ENCODE measurements around the gene TMEM119. TPM values are rescaled to one million over a fixed set of nuclear protein-coding genes. Genes with fewer than 3 reads are reported as not detected.

The TMEM119 gene
- total and polyA plus RNA-seq, 2 of the 13 experiments (the other 11 are each of a cell fraction or from before 2014, with no cell fraction given), result not detected

DNA sequence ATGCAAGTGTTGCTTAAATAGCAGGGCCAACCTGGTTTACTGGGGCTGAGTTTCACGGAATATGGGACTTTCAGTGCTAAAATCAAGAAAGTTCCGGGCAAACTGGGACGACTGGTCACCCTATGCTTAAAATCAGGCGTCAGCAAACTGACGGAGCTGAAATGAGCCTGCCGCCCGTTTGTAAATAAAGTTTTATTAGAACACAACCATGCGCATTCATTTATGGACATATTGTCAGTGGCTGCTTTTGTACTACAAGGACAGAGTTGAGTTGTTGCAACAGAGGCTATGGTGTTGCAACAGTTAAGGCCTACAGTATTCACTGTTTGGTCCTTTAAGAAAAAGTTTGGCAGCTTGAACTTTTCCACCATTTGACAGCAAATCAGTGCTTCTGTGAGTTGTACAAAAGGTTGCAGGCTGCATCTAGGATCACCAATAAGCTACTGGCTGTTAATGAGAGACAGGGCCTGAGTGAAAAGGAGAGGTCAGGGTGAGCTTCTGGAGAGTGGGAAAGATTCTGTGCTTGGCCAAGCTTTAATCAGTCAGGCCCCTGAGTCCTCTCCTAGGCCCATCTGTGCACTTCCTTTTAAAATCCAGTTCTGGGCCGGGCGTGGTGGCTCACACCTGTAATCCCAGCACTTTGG lies 22.5 kb upstream of the TMEM119 start (continued):
- no peak for TF ChIP-seq SRSF9 (IDR thresholded peaks at IDR 0.05; ENCODE audit: borderline replicate concordance, insufficient read depth, low read depth, low read length, poor library complexity, severe bottlenecking)
- no peak for TF ChIP-seq SRY (CRISPR knock-in tag; IDR thresholded peaks at IDR 0.05)
- no peak for TF ChIP-seq PHF8 (CRISPR knock-in tag; IDR thresholded peaks at IDR 0.05)
- TF ChIP-seq PHF5A (CRISPR knock-in tag; IDR thresholded peaks at IDR 0.05; ENCODE audit: low read depth, unreplicated experiment), result no peak
- no peak for TF ChIP-seq CENPX (CRISPR knock-in tag; IDR thresholded peaks at IDR 0.05)
- no peak for TF ChIP-seq CHD2 (IDR thresholded peaks at IDR 0.05; ENCODE audit: low read depth, low read length)
- TF ChIP-seq TMF1 (CRISPR knock-in tag; IDR thresholded peaks at IDR 0.05; ENCODE audit: low read depth), result no peak
- peak; percentile 21; the same call in 1 of the 2 replicates for TF ChIP-seq ATF1 (CRISPR knock-in tag; IDR thresholded peaks at IDR 0.05)
- TF ChIP-seq, protein P1, sequence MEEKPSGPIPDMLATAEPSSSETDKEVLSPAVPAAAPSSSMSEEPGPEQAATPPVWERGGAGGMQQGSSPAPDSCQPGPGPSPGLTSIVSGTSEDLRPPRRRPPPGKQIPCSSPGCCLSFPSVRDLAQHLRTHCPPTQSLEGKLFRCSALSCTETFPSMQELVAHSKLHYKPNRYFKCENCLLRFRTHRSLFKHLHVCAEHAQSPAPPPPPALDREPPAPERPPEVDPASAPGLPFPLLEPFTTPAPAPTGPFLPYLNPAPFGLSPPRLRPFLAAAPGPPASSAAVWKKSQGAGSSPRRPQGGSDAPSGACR (CRISPR knock-in tag; IDR thresholded peaks at IDR 0.05), result no peak
- TF ChIP-seq, protein P2, sequence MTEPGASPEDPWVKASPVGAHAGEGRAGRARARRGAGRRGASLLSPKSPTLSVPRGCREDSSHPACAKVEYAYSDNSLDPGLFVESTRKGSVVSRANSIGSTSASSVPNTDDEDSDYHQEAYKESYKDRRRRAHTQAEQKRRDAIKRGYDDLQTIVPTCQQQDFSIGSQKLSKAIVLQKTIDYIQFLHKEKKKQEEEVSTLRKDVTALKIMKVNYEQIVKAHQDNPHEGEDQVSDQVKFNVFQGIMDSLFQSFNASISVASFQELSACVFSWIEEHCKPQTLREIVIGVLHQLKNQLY (CRISPR knock-in tag; IDR thresholded peaks at IDR 0.05), result no peak
- TF ChIP-seq LCORL (IDR thresholded peaks at IDR 0.05), result no peak
- 0 out of 2 replicates have a peak, but pooled peaks have one; percentile 25 for TF ChIP-seq LCORL (CRISPR knock-in tag; IDR thresholded peaks at IDR 0.05)
- TF ChIP-seq, protein P3, sequence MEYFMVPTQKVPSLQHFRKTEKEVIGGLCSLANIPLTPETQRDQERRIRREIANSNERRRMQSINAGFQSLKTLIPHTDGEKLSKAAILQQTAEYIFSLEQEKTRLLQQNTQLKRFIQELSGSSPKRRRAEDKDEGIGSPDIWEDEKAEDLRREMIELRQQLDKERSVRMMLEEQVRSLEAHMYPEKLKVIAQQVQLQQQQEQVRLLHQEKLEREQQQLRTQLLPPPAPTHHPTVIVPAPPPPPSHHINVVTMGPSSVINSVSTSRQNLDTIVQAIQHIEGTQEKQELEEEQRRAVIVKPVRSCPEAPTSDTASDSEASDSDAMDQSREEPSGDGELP (IDR thresholded peaks at IDR 0.05; ENCODE audit: borderline replicate concordance, low read depth), result no peak
- TF ChIP-seq FOXO1 (CRISPR knock-in tag; IDR thresholded peaks at IDR 0.05), result no peak
- TF ChIP-seq, protein P4, sequence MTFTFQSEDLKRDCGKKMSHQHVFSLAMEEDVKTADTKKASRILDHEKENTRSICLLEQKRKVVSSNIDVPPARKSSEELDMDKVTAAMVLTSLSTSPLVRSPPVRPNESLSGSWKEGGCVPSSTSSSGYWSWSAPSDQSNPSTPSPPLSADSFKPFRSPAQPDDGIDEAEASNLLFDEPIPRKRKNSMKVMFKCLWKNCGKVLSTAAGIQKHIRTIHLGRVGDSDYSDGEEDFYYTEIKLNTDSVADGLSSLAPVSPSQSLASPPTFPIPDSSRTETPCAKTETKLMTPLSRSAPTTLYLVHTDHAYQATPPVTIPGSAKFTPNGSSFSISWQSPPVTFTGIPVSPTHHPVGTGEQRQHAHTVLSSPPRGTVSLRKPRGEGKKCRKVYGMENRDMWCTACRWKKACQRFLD (CRISPR knock-in tag; IDR thresholded peaks at IDR 0.05; ENCODE audit: borderline replicate concordance), result no peak
- no peak for TF ChIP-seq GABPA (IDR thresholded peaks at IDR 0.05; ENCODE audit: low read depth, low read length)
- TF ChIP-seq GABPA (CRISPR knock-in tag; IDR thresholded peaks at IDR 0.05; ENCODE audit: low read depth), result peak; percentile 45; the same call in 1 of the 2 replicates
- peak; percentile 44; the same call in 1 of the 2 replicates for TF ChIP-seq HNF4A (CRISPR knock-in tag; IDR thresholded peaks at IDR 0.05)
- TF ChIP-seq, protein P5, sequence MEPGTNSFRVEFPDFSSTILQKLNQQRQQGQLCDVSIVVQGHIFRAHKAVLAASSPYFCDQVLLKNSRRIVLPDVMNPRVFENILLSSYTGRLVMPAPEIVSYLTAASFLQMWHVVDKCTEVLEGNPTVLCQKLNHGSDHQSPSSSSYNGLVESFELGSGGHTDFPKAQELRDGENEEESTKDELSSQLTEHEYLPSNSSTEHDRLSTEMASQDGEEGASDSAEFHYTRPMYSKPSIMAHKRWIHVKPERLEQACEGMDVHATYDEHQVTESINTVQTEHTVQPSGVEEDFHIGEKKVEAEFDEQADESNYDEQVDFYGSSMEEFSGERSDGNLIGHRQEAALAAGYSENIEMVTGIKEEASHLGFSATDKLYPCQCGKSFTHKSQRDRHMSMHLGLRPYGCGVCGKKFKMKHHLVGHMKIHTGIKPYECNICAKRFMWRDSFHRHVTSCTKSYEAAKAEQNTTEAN (CRISPR knock-in tag; conservative IDR thresholded peaks at IDR 0.05), result no peak
- TF ChIP-seq NONO (IDR thresholded peaks at IDR 0.05), result no peak
- TF ChIP-seq NONO (CRISPR knock-in tag; conservative IDR thresholded peaks at IDR 0.05), result no peak
- TF ChIP-seq SMARCC2 (IDR thresholded peaks at IDR 0.05), result no peak
- no peak for TF ChIP-seq ZNF7 (CRISPR knock-in tag; IDR thresholded peaks at IDR 0.05)
- TF ChIP-seq THYN1 (CRISPR knock-in tag; IDR thresholded peaks at IDR 0.05; ENCODE audit: borderline replicate concordance, low read depth), result no peak
- TF ChIP-seq, protein P6, sequence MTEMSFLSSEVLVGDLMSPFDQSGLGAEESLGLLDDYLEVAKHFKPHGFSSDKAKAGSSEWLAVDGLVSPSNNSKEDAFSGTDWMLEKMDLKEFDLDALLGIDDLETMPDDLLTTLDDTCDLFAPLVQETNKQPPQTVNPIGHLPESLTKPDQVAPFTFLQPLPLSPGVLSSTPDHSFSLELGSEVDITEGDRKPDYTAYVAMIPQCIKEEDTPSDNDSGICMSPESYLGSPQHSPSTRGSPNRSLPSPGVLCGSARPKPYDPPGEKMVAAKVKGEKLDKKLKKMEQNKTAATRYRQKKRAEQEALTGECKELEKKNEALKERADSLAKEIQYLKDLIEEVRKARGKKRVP (CRISPR knock-in tag; IDR thresholded peaks at IDR 0.05), result peak in 1 of 2 experiments; percentile 96; a peak in 2 of 4 replicates
- TF ChIP-seq KMT2A (CRISPR knock-in tag; IDR thresholded peaks at IDR 0.05), result no peak
